GM18499 (cell line): ENCODE data around the gene FXYD1.
"Not testable (repeated sequence)": the region's sequence is repeated elsewhere in the genome, so short reads cannot be mapped to it uniquely, and the experiment has no call there.

Source experiments
- ATAC-seq: cut with Tn5 transposase; IDR thresholded peaks from one replicate; pipeline ENCODE4 v1.9.1; 2021; ENCODE audit warnings: moderate number of reproducible peaks; ENCODE audit not compliant: insufficient read depth, unreplicated experiment

The FXYD1 gene

DNA sequence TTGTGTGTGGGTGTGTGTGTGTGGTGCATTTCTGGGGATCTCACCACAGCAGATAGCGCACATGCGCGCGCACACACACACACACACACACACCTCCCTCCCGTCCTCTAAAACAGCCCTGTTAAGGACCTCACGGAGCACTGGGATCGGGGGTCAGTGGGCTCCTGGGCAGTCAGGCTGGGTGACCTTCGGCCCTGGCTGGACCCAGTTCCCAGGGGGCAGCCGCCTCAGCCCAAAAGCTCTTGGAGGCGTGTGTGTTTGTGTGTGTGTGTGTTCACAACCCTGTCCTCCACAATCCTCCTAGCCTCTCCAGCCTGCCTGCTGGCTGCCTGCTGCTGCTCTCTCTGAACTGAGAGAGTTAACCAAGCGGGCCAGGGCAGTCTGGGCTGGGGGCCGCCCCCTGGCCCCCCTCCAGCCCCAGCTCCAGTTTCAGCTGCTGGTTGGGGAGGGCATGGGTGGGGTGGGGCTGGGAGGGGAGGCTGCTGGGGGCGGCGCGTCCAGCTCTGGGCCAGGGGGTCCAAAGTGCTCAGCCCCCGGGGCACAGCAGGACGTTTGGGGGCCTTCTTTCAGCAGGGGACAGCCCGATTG lies at the start of gene FXYD1:
FXYD1 (plus strand) TSS at position 520 of the 588 bp plus-strand sequence. CDS start 1,256 bp downstream, outside the sequence.
- ATAC-seq = no peak

DNA sequence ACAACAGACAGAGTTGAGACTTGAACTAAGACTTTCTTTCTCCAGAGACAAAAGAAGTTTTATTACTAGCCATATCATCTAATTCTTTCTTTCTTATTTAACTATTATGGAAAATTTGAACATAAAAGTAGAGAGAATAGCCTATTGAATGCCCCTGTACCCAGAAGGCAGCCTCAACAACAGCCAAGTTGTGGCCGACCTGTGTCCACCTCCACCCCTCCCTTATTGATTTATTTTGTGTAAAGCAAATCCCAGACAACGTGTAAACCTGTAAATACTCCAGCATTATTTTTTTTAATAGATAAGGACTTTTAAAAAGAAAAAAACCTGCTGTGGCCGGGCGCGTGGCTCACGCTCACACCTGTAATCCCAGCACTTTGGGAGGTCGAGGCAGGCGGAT lies 49.1 kb upstream of the FXYD1 start:
- no peak for ATAC-seq

DNA sequence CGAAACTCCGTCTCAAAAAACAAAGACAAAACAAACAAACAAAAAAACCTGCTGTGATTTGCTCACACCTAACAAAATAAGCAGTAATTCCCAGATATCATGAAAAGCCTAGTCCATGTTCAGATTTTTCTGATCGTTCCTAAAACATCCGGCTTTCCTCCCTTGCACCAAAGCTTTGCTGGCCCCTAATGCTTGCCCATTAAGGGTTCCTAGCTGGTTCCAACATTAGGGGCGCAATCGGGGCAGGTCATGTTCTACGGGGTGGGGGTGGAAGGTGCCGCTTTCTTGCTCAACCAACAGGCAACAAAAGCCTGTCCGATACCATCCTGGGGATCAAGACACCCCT lies 48.5 kb upstream of the FXYD1 start:
- no peak for ATAC-seq

DNA sequence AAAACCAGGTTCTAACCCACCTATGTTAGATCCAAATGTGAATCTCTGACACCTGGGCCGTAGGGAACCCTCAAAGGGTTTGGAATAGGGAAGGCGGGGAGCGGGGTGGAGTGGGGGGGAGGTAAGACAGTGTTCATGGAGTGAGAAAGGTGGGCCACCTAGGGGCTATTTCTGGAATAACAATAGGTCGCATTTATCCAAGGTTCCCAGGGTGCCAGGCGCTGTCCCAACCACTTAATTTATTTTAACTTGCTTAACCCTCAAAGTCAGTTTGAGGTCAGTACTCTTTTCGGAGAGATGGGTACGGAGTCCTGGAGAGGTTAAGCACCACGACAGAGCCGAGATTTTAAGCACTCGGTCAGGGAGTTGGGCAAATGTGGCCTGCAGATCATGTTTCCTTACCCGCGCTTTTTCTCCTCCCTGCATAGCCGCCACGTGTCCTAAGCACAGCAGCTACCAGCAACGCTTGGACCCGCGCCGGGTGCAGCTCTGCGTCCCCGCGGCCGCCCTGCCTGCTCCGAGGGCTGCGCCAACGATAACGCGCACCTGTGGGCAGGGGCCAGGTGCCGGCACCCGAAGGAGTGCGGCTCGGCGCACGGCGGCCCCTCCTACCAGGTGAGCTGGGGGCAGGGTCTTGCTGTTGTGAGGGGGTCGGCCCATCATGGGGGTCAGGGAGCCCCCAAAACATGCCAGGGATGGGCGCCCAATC lies 48.0 kb upstream of the FXYD1 start:
- no peak for ATAC-seq

DNA sequence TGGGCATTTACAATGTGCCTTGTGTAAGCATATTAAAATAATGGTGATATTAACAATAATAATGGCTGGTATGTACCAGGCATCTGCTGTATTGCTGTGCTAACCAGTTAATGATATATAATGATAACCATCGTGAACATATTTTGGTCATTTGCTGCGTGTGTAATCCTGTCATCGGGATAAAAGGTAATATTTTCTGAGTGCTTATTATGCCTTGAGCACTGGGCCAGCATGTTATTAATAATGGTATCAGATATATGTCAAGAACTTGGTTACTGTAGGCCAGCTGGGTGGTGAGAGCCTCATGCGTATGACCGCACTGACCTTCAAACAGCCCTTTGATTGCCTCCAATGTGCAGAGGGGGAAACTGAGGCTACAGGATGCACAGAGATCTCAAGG lies 45.2 kb upstream of the FXYD1 start:
- ATAC-seq = no peak

DNA sequence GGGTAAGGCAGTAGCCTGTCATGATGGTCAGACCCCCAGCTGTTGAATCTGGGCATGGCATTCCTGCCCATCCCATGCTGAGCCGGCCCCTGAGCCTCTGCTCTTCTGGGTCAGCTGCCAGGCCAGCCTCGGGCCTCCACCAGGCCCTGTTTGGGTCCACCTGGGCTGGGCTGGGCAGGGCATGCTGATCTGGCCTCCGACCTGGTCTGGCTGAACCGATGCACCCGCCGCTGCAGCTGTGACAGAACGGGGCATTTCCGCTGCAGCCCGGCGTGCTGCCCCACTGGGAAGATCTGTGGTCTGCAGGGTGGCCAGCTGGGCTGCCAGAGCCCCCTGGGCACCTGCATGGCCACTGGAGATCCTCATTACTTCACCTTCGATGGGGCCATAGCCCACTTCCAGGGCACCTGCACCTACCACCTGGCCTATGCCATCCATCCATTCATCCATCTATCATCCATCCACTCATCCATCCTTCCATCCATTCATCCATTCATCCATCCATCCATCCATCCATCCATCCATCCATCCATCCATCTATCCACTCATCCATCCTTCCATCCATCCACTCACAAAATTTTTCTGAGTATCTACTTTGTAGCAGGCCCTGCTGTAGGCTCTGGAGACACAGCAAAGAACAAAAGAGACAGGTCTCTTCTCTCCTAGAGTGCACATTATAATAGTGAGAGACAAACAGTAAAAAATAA lies 44.5 kb upstream of the FXYD1 start:
- ATAC-seq = no peak

DNA sequence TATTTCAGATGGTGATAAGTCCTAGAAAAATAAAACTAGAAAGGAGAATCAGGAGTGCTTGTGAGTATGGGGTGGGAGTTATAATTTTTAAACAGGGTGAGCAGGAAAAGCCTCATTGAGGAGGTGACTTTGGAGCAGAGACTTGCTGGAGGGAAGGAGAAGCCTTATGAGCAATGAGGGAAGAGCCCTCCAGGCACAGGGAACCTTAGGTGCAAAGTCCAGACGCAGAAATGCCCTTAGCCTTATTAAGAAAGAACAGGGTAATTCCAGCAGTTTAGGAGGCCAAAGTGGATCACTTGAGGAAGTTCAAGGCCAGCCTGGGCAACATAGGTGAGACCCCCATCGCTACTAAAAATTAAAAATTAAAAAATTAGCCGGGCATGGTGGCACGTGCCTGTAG lies 44.0 kb upstream of the FXYD1 start:
- ATAC-seq = no peak

DNA sequence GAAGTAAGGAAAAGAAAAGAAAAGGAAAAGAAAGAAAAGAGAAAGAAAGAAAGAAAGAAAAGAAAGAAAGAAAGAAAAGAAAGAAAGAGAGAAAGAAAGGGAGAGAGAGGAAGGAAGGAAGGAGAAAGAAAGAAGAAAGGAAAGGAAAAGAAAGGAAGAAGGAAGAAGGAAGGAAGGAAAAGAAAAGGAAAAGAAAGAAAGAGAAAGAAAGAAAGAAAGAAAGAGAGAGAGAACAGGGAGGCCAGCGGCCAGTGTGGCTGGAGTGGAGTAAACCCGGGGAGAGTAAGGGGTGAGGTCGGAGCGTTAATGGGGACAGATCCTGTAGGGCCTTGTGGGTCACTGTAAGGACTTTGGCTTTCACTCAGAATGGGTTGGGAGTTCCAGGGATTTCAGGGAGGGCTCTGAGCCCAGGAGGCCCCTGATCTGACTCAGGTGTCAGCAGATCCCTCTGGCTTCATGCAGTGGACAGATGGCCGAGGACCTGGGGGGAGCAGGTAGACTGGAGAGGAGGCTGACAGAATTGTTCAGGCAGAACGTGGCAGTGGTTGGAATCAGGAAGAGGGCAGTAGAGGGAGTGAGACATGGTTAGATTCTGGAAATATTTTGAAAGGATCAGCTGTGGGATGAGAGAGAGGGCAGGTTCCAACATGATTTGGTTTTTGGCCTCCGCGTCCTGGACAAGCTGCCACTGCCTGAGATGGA lies 42.8 kb upstream of the FXYD1 start:
- no peak for ATAC-seq

DNA sequence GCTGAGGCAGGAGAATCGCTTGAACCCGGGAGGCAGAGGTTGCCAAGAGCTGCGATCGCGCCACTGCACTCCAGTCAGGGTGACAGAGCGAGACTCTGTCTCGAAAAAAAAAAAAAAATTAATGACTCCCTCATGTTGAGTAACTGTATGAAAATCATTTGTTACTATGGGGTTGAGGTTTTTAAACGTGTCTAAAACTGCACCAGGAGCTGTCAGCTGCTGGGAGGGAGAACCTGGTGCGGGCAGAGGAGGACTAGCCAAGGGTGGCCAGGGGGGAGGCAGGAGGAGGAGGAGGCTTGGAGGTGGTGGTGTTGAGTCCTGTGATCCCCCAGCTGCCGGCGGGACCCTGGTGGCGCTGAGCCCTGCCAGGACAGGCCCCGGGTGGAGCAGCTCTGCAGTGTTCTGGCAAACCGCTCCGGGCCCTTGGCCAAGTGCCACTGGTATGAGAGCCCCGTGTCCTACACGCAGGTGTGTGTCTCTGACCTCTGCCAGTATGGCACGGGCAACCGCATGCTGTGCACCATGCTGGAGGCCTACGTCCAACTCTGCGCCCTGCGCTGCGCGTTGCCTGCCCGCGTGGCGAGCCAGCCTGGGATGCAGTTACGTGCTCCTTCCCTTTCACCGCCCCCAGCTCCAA lies 40.1 kb upstream of the FXYD1 start:
- ATAC-seq = no peak

DNA sequence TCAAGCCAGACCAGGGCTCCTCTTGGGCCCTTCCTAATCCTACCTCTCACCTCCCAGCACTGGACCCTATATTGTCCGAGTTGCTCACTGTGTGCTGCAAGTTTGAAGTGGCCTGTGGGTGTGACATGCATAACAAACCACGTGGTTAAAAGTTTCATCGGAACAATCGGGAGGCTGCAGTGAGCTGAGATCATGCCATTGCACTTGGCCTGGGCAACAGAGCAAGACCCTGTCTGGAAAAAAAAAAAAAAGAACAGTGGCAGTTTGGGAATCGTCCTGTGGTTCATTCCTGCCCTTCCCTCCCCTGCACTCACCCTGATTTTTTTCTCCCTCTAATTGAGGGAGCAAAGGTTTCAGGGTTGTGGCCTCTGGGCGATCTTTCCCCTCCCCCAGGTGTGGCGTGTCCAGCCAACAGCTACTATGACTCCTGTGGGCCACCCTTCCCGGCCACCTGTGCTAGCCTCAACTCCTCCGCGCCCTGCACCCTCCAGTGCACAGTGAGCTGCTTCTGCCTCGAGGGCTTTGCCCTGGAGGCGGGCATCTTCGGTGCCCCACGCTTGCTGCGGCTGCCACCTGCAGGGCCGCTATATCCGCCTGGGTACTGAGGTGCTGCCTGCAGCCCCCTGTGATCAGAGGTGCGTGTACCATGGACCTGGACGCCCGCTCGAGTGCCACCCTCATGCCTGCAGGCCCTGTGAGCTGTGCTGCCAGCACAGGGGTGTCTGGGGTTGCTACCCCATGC lies 39.3 kb upstream of the FXYD1 start:
- ATAC-seq = no peak

DNA sequence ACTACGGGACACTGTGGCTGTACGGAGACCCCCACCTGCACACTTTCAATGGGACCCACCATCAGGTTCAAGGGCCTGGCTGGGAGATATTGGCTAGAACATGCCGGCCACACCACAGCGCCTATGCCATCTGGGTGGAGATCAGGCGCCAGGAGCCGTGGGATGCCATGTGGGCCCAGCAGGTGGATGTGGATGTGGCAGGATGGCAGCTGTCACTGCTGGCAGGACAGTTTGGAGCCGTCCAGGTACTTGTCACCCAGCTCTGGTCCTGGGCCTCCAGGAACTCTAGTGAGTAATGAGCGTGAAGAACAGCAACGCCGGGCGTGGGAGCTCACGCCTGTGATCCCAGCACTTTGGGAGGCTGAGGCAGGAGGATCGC lies 38.7 kb upstream of the FXYD1 start:
- no peak for ATAC-seq

DNA sequence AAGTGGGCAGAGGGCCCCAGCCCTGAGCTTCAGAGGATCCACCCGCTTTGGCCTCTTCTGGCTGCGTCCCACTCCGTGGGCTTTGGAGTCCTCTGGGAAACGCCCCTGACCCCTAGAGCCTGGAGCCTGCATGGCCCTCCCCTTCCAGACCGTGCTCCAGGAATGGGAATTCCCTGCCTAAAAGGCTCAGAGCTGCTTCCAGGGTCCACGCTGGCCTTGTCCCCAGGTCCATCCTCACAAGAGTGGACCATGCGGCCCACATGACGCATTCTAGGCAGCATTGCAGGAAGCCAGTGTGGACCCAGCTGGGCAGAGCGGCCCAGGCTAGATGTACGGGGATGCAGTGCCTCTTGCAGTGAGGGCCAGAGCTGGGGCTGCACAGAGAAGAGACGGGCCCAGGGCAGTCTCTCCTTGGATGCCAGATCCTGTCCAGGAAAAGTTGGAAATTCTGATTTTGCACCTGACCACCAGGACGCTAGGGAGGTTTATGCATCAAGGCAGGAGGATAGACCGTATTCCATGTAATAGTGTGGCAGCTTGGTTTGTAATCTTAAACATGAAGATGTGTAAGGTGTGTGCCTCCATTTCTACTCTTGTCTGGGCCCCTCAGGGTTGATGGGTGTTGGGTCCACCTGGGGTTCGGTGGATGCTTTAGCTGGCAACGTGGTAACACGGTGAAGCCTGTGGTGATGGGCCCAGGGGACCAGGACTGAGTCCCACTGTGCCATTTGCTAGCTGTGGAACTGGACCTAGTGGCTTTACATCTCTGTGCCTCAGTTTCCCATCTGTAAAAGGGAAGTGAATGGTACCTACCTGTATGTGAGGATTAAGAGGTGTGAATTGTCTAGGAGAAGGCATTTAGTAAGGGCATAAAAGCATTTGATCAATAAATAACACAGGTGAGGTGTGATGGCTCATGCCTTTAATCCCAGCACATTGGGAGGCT lies 37.8 kb upstream of the FXYD1 start:
- no peak for ATAC-seq

DNA sequence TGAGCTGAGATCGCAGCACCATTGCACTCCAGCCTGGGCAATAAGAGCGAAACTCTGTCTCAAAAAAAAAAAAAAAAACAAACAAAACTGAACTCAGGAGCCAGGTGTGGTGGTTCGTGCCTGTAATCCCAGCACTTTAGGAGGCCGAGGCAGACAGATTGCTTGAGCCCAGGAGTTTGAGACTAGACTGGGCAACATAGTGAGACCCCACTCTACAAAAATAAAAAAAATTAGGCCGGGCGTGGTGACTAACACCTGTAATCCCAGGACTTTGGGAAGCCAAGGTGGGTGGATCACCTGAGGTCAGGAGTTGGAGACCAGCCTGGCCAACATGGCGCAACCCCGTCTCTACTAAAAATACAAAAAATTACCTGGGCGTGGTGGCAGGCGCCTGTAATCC lies 36.7 kb upstream of the FXYD1 start:
- ATAC-seq = not testable (repeated sequence)

DNA sequence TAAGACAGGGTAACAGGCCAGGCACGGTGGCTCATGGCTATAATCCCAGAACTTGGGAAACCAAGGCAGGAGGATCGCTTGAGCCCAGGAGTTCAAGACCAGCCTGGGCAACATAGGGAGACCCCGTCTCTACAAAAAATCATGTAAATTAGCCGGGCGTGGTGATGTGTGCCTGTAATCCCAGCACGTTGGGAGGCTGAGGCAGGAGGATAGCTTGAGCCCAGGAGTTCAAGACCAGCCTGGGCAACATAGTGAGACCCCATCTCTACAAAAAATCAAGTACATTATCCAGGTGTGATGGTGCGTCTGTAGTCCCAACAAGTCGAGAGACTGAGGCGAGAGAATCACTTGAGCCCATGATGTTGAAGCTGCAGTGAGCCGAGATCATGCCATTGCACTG lies 35.0 kb upstream of the FXYD1 start:
- not testable (repeated sequence) for ATAC-seq

DNA sequence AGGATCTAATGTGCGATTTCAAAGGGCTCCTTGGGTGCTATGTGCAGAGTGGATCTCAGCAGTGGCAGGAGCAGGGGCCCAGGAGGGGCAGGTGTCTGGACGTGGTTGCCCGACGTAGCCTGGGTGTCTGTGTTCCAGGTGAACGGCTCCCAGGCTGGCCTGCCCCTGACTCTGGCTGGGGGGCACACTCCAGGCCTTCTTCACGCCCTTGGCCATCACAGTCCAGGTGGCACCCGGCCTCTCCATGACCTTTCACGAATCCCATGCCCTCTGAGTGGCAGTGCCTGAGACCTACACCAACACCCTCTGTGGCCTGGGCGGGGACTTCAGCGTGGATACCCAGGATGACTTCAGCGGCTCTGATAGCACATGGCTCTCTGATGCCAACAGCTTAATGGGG lies 34.3 kb upstream of the FXYD1 start:
- ATAC-seq = no peak

DNA sequence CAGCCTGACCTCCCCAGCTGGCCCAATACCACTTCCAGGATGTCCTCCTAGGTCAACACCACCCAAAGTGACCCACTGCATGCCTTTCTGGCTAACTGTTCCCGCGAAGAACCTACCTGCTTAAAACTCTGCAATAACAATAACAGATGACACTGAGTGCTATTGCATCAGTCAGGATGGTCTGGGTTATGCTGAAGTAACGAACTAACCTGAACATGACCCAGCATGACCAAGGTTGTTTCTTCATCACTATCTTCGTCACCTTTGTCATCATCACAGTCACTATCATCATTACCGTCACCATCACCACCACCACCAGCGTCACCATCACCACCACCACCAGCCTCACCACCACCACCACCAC lies 33.6 kb upstream of the FXYD1 start:
- ATAC-seq = no peak

DNA sequence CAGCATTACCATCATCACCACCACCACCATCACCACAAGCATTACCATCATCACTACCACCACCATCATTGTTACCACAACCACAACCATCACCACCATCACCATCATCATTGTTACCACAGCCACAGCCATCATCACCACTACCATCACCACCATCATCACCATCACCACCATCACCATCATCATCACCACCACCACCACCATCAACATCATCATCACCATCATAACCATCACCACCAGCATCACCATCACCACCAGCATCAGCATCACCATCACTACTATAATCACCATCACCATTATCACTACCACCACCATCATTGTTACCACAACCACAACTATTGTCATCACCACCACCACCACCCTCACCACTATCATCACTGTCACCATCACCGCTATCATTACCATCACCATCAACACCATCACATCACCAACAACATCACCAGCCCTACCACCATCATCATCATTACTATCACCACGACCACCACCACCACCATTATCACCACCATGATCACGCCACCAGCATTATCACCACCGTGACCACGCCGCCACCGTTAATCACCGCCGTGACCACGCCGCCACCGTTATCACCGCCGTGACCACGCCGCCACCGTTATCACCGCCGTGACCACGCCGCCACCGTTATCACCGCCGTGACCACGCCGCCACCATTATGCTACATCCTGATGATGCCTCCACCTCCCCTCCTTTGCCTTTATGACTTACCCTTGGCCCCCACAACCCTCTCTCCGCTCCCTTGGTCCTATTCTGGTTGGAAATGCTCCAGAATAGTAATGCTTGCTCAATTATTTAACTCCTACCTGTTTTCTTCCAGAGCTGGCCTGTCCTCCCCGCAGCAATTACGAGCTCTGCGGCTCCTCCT lies 33.0 kb upstream of the FXYD1 start:
- no peak for ATAC-seq

DNA sequence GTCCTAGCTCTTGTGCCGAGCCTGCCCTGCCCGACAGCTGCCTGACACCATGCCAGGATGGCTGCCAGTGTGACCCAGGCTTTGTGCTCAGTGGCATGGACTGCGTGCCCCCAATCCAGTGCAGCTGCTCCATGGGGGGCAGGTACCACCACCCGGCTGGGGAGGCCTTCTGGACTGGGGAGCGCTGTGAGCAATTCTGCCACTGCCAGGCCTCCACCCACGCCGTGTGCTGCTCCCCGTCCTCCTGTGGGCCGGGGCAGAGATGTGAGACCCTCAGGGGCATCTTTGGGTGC lies 32.4 kb upstream of the FXYD1 start:
- ATAC-seq = no peak
